Measurements from ENCODE around the gene RGS3.

The RGS3 gene

DNA sequence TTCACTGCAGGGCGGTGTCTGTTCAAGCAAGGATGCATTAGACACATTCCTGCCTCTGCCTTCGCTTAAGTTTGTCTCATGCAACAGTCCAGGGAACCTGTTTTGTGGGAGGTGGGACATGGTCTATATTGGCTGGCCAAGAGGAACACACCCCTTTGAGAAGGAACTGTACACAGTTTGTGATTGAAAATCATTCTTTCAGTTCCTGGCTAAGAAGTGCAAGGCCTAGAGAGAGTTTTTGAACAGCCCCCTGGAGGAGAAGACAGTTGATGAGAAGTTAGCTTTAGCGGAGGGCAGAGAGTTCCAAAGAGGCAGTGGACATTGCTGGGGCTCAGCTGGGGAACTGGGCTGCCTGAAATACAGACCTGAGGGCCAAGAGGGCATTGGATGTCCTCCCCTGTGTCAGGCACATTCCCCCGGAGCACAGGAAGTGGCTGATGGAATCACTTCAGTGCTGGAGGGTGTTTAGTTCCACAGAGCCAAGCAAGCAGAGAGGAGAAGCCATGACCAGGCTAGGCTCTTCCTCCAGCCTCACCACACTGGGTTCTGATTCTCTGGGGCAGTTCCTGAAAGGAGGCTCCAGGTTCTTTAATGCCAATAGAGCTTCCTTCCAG is 66.6 kb downstream of the RGS3 start:
- DNase-seq (ENCODE audit: low read depth in 2 of 2): no peak

DNA sequence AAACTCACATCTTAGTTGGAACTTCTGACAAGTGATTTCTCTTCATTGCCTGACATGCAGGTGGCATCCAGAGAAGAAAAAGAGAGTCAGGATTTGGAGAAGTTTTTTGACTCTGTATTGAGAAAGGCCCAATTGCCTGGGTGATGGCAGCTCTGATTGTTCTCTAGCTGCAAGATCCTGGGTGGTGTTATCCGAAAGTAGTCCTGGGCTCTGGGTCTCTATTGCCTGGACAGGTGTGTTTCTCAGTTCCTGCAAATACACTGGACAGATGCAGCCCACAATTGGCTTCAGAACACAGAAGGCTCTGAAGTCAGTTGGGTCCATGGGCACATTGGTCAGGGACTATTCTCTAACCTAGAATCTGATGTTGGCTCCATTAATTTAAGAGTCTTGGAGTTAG is 67.4 kb downstream of the RGS3 start:
- no peak for DNase-seq (ENCODE audit: low read depth in 2 of 2)

DNA sequence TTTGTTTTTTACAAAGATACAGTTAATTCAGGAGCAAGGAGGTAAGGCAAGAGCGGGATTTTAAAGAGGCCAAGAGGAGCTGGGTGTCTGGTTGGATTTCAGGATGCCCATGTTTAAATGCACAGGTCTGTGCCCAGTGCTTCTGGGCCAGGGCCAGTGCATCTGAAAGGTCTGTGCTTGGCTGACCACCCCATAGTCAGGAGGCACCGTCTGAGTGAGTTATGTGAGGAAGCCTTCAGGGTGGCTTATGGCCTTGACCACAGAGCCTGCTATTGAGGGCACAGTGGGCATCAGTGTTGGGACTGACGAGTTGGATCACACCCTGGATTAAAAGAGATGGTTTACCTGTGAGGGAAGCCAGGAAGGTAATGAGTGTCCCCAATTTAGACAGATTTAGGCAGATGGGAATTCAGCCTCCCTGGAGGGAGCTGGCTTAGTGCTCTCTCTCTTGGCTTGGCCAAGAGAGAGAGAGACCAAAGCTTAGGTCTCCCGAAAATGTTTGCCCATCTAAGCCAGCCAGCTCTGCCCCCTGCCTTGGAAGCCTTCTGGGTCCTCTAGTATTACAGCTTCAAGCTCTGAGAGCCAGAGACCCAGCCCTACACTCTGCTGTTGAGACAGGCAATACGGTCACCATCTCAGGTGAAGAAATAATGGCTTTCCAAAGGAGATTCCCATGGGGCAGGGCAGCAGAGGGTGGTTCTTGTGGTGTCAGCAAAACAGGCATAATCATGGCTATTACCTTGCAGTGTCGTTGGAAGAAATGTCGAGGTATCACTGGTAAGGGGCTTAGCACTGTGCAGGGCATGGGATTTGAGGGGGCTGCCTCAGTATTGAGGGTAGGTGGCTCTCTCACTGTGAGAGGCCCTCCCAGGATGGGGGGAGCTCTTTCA is 68.6 kb downstream of the RGS3 start:
- DNase-seq (ENCODE audit: low read depth in 2 of 2): no peak

DNA sequence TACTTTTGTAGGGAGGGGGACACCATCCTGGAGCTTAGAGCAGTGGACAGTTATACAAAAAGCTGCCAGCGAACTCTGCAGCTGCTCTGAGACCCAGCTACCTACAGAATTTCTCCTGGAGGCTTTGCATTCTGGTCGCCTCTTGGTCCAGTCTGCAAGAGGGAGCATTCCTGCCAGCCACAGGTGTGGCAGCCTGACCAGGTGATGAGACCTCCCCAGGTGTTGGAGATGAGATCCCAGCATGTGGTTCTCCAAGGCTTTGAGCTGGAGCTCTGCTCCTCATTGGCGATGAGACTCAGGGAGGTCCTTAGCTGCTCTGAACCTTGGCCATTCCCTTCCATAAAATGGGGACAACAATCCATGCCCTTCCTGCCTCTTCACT is 69.3 kb downstream of the RGS3 start:
- no peak for DNase-seq (ENCODE audit: low read depth in 2 of 2)

DNA sequence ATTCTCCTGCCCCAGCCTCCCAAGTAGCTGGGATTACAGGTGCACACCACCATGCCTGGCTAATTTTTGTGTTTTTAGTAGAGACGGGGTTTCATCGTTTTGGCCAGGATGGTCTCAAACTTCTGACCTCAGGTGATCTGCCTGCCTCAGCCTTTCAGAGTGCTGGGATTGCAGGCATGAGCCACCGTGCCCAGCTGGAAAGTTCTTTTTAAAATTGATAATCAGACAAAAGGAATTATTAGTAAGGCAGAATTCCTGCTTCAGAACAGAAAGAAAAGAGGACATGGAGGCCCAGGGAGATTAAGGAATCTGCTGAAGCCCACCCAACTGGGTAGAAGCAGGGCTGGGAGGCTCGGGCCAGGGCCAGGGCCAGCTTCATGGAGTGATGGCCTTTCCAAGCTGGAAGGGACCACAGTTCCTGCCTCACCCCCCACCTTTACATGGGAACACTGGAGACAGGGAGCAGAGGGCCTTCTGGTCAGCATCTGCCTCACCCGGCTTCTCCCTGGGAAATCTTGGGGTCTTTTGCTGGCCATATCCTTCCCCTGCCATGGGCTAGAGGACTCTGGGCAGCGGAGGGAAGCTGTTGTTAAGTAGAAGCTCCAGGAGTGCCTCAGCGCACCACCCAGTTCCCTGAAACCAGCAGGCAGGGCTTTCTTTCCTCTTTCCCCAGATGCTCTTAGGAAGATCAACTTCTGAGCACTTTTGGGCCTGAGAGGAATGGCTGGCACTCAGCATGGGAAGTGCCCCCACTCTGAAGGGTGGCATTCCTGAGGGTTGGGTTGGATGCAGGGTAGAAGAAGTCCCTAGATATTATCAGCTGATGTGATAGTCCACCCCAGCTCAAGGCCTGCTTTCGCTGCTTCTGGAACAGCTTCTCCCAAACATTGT is 70.1 kb downstream of the RGS3 start:
- DNase-seq (ENCODE audit: low read depth in 2 of 2): no peak

DNA sequence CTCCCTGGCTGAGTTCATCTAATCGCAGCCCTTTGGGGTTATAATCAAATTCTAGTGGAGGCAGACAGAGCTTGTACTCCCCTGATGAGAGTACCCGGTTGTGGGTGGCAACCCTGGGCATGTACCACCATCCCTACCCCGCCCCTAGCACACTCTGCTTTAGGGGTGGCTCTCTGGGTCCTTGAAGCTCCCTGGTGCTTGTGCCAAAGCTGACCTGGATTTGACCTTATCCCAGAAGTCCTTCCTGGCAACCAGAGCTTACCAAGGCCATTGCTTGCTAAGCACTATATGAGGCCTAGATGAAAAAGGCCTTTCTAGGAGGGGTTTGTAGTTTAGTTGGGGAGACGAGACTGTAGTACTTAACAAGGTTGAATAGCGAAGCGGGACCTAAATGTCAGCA is 72.2 kb downstream of the RGS3 start:
- DNase-seq (ENCODE audit: low read depth in 2 of 2): no peak

DNA sequence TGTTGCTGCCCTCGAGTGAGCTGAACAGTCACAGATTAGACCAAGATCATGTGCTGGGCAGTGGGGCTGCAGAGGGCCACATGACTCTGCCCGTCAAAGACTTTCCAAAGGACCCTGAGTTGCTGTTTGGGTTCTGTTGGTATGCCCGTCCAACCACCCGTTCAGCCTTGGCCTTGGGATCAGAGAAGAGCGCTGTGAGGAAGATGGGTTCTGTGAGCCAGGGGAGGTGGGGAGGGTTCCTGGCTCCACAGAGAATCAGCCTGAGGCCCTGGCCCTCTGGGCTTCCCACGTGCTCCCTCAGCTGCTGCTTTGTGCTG is 72.6 kb downstream of the RGS3 start:
- DNase-seq (ENCODE audit: low read depth in 2 of 2): no peak

DNA sequence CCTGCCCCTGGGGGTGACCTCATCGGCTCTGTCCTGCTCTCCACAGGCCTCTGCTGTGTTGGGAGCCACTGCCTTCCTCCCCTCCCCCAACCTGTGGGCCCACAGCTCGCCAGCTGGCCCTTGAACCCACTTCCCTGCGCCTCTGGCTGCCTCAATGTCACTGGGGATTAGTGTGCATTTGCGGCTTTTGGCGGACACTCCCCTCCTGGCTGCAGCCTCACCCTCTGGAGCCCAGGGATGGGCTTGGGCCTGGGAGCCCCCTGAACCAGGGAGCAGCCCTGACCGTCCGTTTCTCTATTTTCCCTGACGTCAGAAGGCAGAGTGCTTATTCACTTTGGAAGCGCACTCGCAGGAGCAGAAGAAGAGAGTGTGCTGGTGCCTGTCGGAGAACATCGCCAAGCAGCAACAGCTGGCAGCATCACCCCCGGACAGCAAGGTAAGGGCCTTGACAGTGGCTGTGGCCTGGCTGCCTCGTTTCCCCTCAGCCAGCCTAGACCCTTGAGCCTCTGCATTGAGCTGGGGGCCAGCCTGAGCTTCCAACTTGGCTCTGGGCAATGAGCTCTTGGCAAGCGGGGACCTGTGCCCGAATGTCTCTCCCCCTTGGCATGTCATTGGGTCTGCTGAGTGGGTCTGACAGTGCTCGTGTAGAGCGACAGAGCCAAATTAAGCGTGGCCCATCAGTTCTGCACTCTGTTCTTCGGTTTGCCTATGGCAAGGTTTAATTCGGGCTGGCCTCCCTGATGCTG is 73.1 kb downstream of the RGS3 start:
- no peak for DNase-seq (ENCODE audit: low read depth in 2 of 2)

DNA sequence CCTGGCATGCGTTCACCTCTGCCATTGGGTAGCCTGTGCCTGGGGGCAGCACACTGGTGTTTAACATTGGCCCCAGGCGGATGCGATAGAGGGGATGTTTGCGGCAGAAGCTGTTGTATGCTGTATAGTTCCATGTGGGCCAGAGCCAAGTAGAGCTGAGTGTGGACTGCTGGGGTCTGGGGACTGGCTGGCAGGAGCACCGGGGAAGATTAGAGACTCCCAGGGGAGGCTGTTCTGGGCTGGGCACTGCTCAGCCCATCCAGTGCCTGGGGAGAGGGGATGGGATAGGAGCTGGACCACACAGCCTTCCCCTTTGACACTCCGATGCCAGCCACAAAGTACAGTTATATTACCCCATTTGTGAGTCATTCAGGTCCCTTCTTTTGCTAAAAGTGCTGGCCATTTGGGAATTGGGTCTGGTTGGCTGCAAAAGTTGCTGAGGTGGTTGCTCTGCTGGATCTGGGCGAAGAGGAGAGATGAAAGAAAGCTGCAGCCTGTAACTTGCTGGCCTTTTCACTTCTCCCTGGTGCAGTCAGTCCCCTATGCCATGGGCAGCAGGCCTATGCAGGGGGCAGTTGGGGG is 73.8 kb downstream of the RGS3 start:
- DNase-seq (ENCODE audit: low read depth in 2 of 2): no peak

DNA sequence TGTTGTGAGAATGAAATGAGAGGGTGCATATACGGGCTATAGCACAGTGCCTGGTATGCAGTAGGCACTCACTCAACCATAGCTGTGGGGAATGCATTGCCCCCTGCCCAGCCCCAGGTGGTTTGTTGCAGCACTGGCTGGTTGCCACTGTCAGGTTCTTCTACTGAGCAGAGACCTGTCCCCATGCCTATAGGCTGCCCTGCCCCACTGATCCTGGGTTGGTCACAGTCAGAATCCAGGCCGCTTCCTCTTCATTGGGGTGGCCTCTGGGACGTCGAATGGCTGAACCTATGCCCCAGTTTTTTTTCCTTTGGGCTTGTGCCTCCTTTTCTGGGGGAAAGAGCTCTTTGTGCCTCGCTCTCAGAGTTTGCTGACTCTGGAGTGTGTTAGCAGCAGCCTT is 74.6 kb downstream of the RGS3 start:
- DNase-seq (ENCODE audit: low read depth in 2 of 2): no peak

DNA sequence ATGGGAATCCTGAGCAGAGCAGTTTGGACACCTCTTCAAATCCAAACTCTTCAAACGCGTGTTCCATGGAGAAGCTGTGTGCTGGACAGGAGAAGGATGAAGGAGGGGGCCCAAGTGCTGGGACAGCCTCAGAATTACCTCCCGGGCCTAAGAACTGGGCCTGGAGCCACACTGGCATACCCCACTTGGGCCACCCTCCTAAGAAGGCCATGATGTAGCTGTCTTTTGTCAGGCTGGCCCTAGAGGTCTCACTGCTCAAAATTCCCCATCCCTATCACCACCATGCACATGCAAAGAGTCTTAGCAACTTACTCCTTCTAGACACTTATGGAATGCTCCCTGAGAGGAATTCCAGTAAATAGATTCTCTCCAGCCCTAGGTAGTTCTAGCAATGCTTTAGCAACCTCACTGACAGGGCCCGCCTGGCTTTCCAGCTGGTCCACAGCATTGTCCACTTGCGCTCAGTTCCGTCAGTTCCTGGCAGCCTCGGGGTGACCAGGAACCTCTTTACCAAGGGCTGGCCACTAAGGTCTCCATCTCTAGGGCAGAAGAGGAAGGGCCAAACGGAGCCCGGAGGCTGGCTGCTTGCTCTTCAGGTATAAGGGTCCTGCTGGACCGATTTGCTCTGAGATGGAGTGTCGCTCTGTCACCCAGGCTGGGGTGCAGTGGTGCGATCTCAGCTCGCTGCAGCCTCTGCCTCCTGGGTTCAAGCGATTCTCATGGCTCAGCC is 75.3 kb downstream of the RGS3 start:
- DNase-seq (ENCODE audit: low read depth in 2 of 2): no peak

DNA sequence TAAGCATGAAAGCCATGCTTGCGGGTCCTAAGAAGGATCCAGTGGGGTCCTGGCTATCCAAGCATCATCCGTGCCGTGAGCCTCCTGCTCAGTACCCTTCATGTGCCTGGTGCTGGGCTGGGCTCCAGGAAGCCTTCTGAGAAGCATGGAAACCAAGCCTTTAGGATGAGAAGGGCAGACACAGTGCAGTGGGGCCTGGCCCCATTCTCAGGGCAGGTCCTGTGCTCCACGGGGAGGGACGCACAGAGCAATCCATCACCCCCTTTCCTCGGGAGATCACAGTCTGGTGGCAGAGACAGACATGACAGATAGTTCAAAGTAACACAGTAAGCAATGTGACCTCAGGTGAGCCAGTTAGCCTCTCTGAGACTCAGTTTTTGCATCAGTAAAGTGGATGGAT is 76.9 kb downstream of the RGS3 start:
- DNase-seq (ENCODE audit: low read depth in 2 of 2): no peak

DNA sequence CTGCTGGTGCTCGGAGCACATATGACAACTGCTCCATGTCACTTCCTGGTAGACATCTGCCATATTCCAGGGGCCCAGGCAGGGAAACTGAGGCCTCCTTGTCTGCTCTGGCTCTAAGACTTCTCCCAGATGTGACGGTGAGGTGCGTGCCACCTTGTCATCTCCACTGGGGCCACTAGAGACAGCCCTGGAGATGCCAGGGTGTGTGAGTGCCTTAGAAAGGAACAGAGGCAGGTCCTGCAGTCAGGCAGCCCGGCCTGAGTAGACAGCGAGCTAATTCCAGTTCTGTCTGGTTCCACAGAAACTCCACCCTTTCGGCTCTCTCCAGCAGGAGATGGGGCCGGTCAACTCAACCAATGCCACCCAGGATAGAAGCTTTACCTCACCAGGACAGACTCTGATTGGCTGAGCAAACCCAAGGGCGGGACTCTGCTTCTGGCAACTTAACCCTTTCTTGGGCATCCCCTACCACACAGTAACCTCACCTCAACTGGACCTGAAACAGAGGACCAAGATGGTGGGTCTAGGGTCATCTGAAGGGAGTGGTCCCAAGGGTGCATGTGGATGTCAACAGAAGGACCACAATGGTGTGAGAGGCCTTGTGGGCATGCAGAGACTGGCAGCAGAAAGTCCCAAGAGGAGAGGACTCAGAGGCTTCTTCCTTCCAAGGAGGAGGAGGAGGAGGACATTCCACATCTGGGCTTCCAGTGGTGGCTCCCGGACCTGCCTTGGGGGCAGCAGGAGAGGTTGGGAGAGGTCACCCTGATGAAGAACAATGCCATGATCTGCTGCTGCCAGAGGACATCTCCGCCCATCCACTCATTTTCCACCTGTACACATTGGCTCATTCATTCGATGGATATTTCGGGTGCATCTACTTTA is 77.7 kb downstream of the RGS3 start:
- DNase-seq (ENCODE audit: low read depth in 2 of 2): no peak

DNA sequence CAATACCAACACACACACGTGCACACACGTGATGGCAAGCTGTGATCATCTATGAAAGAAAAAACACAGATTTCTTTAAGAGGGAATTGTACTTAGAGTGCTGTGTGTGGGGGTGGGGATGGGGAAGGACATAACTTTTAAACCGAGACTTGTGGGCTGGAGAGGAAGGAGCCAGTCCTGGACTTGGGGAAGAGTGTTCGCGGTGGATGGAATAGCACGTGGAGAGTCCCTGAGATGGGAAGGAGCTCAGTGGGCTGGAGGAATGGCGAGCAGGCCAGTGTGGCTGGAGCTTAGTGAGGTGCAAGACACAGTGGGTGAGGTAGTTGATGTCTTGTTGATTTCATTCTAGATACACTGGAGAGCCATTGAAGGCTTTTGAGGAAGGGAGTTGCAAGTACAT is 78.5 kb downstream of the RGS3 start:
- DNase-seq (ENCODE audit: low read depth in 2 of 2): no peak

DNA sequence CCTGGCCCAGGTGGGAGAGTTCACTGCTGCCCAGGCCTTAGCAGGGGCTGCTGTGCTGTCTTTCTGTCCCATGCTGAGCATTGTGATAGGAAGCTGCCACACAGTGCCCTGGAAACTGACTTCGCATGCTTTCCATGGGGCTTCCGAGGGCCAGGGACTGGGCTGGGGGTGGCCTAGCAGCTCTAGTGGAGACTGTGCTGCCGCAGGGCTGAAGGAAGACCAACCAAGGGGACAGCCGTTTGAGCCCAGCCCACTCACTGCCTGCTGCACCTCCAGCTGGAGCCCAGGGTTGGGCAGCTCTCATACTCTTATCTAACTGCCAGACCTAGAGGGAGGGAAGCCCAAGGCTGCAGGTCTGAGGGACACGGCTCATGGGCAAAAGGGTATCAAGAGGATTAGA is 79.2 kb downstream of the RGS3 start:
- no peak for DNase-seq (ENCODE audit: low read depth in 2 of 2)

DNA sequence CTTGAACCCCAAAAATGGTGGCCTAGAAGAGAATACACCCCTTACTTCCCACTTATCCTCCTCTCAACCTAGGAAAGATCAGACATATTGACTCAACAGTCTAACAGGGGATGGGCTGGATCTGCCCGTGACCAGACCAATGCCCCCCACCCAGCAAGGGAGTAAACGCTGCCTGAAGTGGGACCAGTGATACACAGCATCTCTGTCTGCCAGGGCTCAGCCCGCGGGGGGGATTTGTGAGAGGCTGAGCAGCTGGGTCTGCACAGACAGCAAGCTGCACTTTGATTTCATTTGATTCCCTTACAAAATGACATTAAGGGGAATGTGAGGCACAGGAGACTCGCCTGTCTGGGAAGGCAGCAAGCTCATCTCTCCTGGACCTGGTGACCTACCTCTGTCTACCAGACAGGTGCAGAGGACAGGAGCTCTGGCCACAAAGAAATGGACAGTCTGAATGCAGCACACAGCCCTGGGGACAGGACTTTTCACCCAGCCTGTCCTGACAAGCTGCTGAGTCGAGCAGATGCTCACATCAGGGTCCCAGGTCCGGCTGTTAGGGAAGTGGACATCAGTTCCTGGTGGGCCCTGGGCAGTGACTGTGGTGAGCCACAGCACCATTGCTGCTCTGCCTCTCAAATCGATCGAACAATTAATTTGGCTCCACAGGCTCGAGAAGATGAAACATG is 79.9 kb downstream of the RGS3 start:
- DNase-seq (ENCODE audit: low read depth in 2 of 2): no peak

DNA sequence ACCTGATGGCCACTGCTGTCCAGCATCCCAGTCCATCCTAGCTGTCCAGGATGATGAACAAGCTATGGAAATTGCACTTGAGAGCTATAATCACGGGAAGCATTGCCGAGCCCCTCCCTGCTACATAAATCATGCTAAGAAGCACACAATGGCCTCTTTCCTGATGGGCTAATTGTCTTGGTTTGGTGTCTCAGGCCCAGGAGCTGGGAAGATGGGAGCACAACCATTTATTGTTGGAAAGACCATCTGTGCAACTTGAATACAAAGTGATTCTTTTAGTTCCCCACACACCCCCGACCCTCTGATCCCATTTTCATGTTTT is 80.4 kb downstream of the RGS3 start:
- no peak for DNase-seq (ENCODE audit: low read depth in 2 of 2)

DNA sequence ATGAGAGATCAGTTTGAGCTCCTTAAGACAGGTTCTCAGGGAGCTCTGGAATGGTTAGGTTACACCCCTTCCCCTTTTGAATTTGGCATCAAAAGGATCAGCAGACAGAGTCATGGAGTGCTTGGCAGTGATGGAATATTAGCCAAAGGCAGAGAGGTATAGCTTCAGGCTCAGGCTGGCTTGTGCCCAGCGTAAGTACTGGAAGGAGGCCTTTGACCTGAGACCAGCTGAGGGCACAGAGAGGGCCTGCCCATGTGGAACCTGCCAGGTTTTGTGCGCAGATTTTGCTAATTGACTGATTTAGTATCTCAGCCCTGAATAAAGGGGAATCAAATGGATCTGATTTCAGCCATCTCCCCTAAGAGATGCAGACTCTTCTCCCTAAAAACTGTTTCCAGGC is 81.5 kb downstream of the RGS3 start:
- no peak for DNase-seq (ENCODE audit: low read depth in 2 of 2)

DNA sequence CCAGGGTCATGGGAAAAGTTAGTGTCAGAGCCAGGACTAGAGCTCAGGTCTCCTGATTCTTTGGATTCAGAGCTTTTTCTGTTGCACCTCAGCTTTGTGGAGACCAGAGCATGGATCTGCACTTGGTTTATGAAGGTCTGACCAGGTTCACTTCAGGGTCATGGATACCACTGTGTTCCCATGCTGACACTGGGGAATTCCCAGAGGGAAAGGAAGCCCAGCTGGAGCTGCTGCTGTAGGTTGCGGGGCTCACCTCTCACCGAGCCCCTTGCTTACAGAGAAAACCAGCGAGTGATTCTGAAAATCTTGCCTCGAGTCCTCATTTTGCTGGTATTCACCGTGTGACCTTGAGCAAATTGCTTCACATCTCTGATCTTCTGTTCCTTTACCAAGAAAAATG is 83.0 kb downstream of the RGS3 start:
- no peak for DNase-seq (ENCODE audit: low read depth in 2 of 2)

DNA sequence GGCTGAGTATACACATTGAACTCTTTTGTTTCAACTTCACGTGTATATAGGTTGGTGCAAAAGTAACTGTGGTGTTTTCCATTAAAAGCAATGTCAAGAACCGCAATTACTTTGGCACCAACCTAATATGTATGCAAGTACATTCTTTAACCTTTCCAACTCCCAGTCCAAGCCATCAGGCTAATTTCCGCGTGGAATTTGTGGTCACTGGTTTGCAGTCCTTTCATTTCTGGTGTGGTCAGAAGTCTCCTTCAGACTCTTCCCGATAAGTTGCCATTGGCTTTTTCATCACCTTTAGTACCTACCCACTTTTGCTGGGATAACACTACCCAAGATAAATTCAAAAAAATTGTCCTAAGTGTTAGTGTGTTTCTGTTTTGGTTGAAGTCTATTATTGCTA is 84.0 kb downstream of the RGS3 start:
- no peak for DNase-seq (ENCODE audit: low read depth in 2 of 2)

Measured in stimulated activated CD4-positive, alpha-beta T cell treated with anti-CD3 and anti-CD28 coated beads, Interleukin-12 subunit alpha, Interleukin-12 subunit beta, amount 100 ng/mL, for 24 hours (primary cell).